ENCODE results near the gene TCF7.

The TCF7 gene

GRCh38 chr5:134113902-134114875 is at the start of gene TCF7:
Gene TCF7, plus strand, starts transcription at chr5:134114681. Its CDS starts 226 bp downstream, at chr5:134114907.
- DNase-seq (ENCODE audit: low spot score), result peak; percentile 66

DNA sequence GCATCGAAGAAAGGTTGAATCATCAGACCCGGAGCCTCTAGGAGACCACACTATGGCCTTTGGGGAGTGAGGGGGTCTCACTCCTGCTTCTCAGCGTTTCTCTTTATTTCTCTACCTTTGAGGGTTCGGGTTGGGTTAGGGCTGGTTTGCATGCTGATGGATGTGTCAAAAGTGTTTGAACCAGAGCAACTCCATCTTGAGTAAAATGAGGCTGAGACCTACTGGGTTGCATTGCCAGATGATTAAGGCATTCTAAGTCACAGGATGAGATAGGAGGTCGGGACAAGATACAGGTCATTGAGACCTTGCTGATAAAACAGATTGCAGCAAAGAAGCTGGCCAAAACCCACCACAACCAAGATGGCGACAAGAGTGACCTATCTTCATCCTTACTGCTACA is 44.9 kb upstream of the TCF7 start:
- no peak for DNase-seq (ENCODE audit: low spot score)

GRCh38 chr5:134070725-134071613 is 43.5 kb upstream of the TCF7 start:
- DNase-seq (ENCODE audit: low spot score), result no peak

GRCh38 chr5:134071614-134072207 is 42.8 kb upstream of the TCF7 start:
- no peak for DNase-seq (ENCODE audit: low spot score)

DNA sequence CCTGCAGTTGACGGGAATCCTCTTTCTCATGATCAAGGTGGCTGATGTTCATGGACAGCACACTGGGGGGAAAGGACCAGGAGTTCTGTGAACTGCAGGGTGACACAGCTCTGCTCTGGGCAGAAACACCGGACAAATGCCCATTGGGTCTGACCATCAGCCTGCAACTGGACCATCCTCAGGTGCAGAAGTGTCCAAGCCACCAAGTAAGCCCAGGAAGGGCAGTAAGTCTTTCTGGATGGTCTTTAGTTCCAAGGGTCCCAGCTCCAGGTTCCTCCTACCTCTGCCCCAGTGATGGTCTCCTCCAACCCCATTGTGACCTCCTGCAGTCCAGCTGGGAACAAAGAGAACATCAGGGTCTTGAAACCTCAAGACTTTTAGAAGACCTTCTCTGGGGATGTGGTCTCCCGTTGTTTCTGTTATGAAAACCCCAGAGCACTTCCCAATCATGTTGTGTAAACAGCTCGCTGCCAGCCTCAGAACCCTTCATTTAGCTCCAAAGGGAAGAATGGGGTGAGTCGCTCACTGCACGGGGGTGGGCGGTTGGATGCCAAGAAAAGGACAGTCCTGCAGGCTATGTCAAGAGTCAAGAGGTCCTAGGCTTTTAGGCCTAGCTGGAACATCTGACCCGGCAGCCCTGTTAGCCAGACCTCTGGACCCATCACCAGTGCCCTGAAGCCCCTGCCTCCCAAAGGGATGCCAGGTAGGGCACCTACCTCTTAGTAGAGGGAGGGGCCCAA is 41.8 kb upstream of the TCF7 start:
- no peak for DNase-seq (ENCODE audit: low spot score)

DNA sequence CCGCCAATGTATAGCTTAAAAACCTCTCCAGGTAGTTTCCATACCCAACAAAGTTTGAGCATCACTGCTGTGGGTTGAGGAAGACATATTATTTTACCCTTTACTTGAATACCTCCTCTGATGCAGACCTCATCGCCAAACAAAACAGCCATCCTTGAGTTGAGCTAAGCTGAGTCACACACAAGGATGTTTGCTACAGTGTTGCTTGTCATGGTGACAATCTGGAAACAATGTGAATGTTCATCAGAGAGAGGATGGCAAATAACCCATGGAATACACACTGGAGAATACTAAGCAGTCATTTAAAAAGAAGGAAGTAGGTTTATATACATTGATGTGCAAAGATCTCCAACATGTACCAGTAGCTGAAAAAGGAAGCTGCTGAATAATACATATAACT is 41.1 kb upstream of the TCF7 start:
- no peak for DNase-seq (ENCODE audit: low spot score)

- no peak for DNase-seq (ENCODE audit: low spot score)
Observed at GRCh38 chr5:134075102-134075501, 39.4 kb upstream of the TCF7 start.

- no peak for DNase-seq (ENCODE audit: low spot score)
Observed at GRCh38 chr5:134077926-134078580, 36.4 kb upstream of the TCF7 start.

- no peak for DNase-seq (ENCODE audit: low spot score)
Observed at GRCh38 chr5:134079748-134080581, 34.5 kb upstream of the TCF7 start.

- no peak for DNase-seq (ENCODE audit: low spot score)
Observed at GRCh38 chr5:134082264-134082992, 32.1 kb upstream of the TCF7 start.

DNA sequence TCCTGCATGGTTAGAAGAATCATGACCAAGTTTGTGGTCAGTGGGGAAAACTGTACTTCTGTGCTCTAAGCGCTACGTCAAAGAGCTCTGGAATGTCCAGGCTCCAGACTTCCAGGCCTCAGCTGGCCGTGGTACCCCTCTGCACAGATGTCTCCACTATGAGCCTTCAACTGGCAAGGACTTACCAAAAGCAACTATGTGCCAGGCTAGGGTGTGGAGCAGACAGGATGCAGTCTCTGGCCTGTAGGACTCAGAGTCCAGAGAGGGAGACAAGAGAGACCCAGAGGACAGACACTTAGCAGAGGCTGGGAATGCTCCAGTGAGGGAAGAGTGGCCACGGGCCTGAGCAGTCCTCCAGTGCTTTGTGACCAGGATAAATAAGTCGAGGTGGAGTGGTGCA is 31.0 kb upstream of the TCF7 start:
- DNase-seq (ENCODE audit: low spot score), result no peak

DNA sequence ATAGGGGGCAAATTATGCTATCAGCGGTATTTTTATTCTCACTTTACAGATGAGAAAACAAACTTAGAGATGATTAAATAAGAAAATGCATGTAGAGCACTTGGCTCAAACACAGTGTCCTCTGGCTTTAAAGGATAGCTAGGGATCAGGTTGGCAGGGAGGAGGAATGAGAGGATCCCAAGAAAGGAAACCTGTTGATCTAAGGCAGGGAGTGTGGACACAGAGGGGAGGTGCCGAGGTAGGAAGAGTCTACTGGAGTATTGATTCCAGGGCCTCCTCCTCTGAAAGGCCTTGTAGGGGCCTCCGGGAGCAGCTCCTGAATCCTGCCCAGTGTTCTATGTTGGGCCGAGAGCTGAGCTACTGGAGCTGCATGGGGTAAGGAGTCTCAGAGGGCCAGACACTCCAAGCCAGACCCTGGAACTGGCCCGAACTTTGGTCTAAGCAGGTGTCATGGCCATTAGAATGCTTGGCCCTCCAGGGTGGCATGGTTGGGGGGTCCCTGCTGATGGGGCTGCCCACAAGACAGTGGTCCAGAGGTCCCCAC is 30.4 kb upstream of the TCF7 start:
- DNase-seq (ENCODE audit: low spot score), result no peak

DNA sequence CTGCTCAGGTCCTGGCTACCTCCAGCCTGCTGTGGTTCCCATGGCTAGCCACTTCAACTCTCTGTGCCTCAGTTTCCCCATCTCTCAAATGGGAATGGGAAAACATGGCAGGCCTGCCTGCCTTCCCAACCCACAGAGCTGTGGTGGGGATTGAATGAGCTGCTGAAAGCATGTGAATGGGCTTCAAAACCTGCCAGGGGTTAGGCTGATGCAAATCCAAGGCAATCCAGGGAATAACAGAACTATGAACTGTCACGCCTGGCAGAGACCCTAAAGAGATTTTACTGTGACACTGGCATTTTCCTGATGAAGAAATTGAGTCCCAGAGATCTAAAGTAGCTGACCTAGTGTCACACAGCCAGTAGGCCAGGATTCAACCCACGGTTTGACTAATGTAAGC is 29.9 kb upstream of the TCF7 start:
- no peak for DNase-seq (ENCODE audit: low spot score)

- no peak for DNase-seq (ENCODE audit: low spot score)
Observed at GRCh38 chr5:134085411-134085810, 29.1 kb upstream of the TCF7 start.

GRCh38 chr5:134086225-134086942 is 28.1 kb upstream of the TCF7 start:
- DNase-seq (ENCODE audit: low spot score), result no peak

- DNase-seq (ENCODE audit: low spot score), result no peak
Observed at GRCh38 chr5:134086943-134087305, 27.6 kb upstream of the TCF7 start.

DNA sequence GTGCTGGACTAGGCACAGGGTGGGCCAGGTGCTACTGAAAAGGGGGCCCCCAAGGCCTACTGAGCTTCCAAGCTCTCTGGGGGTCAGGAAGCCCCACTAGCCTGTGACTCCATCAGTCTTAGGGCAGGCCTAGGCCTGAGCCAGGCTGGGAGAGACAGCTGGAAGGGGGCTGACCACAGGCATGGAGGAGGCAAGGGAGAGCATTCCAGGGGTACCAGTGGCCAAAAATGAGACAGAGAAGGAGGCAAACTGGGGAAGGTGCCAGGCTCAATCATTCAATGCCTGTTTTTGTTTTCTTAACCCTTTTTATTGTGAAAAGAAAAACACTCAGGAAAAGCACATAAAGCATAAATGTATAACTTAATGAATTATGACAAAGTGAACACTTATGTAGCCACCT is 26.2 kb upstream of the TCF7 start:
- DNase-seq (ENCODE audit: low spot score), result no peak

DNA sequence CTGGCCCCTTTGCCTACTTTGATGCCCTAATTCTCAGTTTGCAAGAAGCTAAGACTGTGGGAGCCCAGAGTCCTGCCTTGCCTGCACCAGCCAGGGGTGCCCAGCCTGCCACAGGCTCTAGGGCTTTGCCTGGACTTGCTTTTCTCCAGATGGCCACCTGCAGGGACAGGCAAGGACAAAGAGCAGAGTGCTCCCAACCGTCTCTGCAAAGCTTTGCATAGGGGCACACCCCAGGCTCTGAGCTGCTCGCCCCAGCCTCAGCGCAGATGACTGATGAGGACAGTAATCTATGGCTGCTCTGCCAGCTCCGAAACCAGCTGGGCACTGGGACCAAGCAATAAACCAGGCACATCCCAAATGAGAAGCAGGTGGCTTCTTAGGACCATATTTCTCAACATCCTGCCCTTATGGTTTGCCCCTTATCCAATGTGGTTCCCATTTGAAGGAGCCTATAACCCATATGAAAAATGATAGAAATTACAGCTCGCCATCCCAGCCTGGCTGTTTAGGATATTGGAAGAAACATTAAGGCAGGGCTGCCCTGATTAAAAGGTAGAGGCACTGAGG is 25.4 kb upstream of the TCF7 start:
- DNase-seq (ENCODE audit: low spot score), result no peak
